SK-N-SH (cell line): Measurements from ENCODE around the gene TOMT.

ENCODE experiments used
- CTCF ChIP-seq: fragments of 200-600 bp; sonication (generic); IDR thresholded peaks from 2 replicates; pipeline ENCODE4 v1.6.1; 2017; ENCODE audit warnings: antibody characterized with exemption, mild to moderate bottlenecking, moderate library complexity
- TAF1 ChIP-seq: IDR thresholded peaks from 2 replicates; pipeline ENCODE4 v1.6.1; 2012; ENCODE audit warnings: low read depth, mild to moderate bottlenecking, low read length, moderate library complexity, borderline replicate concordance

- TF ChIP-seq CTCF = no peak
- TF ChIP-seq TAF1 = no peak
Observed at GRCh38 chr11:72066855-72067254, 38.9 kb upstream of the TOMT start.
